Activated CD4-positive, alpha-beta T cell treated with anti-CD3 and anti-CD28 coated beads for 36 hours (primary cell): ENCODE measurements around the gene RNF5. TPM values are rescaled to one million over a fixed set of nuclear protein-coding genes. Genes with fewer than 3 reads are reported as not detected.

Experiments
- ATAC-seq: fragments of 200-7000 bp; cut with Tn5 transposase; one replicate; pipeline ENCODE4 v1.10.0; 2021; ENCODE audit warnings: mild to moderate bottlenecking, moderate library complexity
- CTCF ChIA-PET: fragments of 350-600 bp; sonication (Branson Sonifier 250); formaldehyde crosslinking; loops from one replicate; lab custom pipeline; 2021; ENCODE audit warnings: antibody characterized with exemption; lab: Charles Lee
- POLR2A ChIA-PET: fragments of 350-600 bp; sonication (Branson Sonifier 250); formaldehyde crosslinking; loops from one replicate; lab custom pipeline; 2021; ENCODE audit warnings: antibody characterized with exemption, inconsistent platforms; lab: Charles Lee
- DNase-seq: peaks from one replicate; pipeline ENCODE4 v3.0.0-alpha.2; 2020
- H3K27ac Mint-ChIP-seq: one replicate; pipeline ENCODE4 v1.8.0; 2021; ENCODE audit warnings: mixed read lengths
- H3K27me3 Mint-ChIP-seq: one replicate; pipeline ENCODE4 v1.8.0; 2021; ENCODE audit warnings: mixed read lengths
- H3K36me3 Mint-ChIP-seq: one replicate; pipeline ENCODE4 v1.8.0; 2021; ENCODE audit warnings: low read depth, mixed read lengths
- H3K4me1 Mint-ChIP-seq: one replicate; pipeline ENCODE4 v1.8.0; 2021; ENCODE audit warnings: mixed read lengths
- H3K4me3 Mint-ChIP-seq: one replicate; pipeline ENCODE4 v1.8.0; 2021; ENCODE audit warnings: mild to moderate bottlenecking, moderate library complexity, mixed read lengths
- H3K9me3 Mint-ChIP-seq: one replicate; pipeline ENCODE4 v1.8.0; 2021; ENCODE audit warnings: low read depth, mixed read lengths
- intact Hi-C, 2 experiments: fragments of 100-400 bp; cut with DNase I in 1 of 2; cut with micrococcal nuclease in 1 of 2; formaldehyde crosslinking; loops; one replicate each; pipeline versions ENCODE4 v1.14.2 to v1.15.1; 2022 to 2024; cut with DNase I, micrococcal nuclease
- total RNA-seq, 2 experiments: library from RNA; stranded (reverse); gene quantifications; one replicate each; pipeline ENCODE4 v1.2.3, GENCODE V29; 2021

Gene RNF5
- total RNA-seq, 2 experiments from 2014 or later = 51.7 to 65.6 TPM

DNA sequence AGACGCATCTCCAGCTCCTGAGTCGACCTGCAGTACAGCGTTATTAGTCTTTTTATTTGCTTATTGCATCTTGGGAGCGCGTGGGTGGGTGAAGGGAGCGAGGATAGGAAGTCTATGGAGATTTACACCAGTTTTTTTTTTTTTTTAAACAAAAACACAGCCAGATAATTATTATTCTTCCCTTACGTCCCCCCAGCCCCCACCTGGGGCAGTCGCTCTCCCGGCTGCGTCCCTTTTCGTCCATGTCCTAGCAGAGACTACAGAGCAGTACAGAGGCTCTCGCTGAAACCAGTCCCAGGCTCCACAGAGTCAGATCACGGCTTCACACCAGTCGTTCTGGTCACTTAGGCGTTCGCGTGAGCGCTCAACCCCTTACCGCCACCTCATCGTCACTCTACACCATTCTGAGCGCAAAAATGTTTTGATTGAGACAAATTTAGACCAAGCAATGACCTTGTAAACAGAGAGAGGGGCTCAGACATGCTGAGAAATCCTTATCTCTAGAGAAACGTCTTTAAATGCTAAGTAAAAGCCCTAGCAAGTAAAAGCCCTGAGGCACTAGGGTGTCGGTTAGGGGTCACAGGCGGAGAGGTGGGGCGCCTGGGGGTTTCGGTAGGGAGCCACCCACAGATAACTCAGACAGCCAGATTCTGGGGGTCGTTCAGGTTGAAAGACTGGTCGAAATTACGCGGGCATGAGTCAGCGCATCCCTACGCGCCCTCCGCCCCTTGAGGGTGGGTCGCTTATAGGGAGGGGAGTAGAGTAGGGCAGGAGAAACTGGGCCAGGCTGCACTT is 25.2 kb upstream of the RNF5 start:
- no peak for ATAC-seq
- Mint-ChIP-seq H3K9me3 (no peaks in the 10 kb centered on the region), H3K4me3 (peak overlapping the region; percentile 91), H3K27me3 (peaks cover 16% of the 10 kb centered on the region), H3K4me1 (peaks cover 54% of the 10 kb centered on the region), H3K27ac (peak overlapping the region; percentile 32), H3K36me3 (peaks cover 13% of the 10 kb centered on the region)
- ChIA-PET POLR2A (no interaction called here), CTCF (interaction anchor here (1.2 to 1.3 kb wide), 4 partner anchors 21 to 92 kb away, joined by 3 to 5 read pairs (median 3); no protein-coding TSS in a partner anchor)
- intact Hi-C loops = loop anchor here in 1 of 2 experiments (10.0 kb wide), 1 partner anchor 108 kb away; no protein-coding TSS in a partner anchor
- DNase-seq = peak; percentile 24

GRCh38 chr6:32153564-32154513 is 24.4 kb upstream of the RNF5 start, which contains the start of gene PPT2:
TSS of gene PPT2 (plus strand) at chr6:32154141. CDS start at chr6:32154595, 454 bp downstream.
- intact Hi-C loops = loop anchor here (1.0 to 10.0 kb wide), 9 partner anchors 23 to 195 kb away; partner anchors contain the start of genes FKBPL (in 2 of the 2), AGPAT1 (in 1 of the 2) and SKIC2 (in 1 of the 2)
- peak within 1 kb of the TSS; percentile 92 for H3K27ac Mint-ChIP-seq
- peak within 1 kb of the TSS; percentile 91 for H3K4me3 Mint-ChIP-seq
- ATAC-seq (peak; percentile 76), DNase-seq (peak; percentile 88)
- POLR2A ChIA-PET = no interaction called here
- H3K36me3 Mint-ChIP-seq = peaks cover 19% of the 10 kb centered on the region
- CTCF ChIA-PET = interaction anchor here (0.6 to 1.2 kb wide), 4 partner anchors 25 to 40 kb away, joined by 3 to 6 read pairs (median 3); no protein-coding TSS in a partner anchor
- H3K9me3 Mint-ChIP-seq = no peaks in the 10 kb centered on the region
- peaks cover 45% of the 10 kb centered on the region for H3K4me1 Mint-ChIP-seq
- H3K27me3 Mint-ChIP-seq = peaks cover 11% of the 10 kb centered on the region

DNA sequence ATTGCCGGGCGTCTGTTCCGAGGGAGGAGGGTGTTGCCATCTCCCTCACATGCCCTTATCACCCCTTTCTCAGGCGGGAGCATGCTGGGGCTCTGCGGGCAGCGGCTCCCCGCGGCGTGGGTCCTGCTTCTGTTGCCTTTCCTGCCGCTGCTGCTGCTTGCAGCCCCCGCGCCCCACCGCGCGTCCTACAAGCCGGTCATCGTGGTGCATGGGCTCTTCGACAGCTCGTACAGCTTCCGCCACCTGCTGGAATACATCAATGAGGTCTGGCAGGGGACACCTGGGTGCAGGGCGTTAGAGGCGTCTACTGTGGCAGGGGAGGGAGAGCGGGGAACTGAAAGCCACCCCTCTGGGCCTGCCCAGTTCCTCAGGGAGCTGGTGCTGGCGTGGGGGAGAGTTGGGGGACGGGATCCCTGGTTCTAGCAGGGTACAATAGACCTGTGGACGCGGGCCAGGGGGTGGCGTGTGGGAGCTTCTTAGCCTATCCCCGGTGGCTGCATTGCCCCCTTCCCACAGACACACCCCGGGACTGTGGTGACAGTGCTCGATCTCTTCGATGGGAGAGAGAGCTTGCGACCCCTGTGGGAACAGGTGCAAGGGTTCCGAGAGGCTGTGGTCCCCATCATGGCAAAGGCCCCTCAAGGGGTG is 23.6 kb upstream of the RNF5 start:
- Mint-ChIP-seq H3K36me3 (peaks cover 19% of the 10 kb centered on the region), H3K4me1 (peaks cover 41% of the 10 kb centered on the region), H3K4me3 (peak overlapping the region; percentile 91), H3K9me3 (no peaks in the 10 kb centered on the region), H3K27ac (peak overlapping the region; percentile 92), H3K27me3 (peaks cover 11% of the 10 kb centered on the region)
- ChIA-PET POLR2A (no interaction called here), CTCF (interaction anchor here (0.5 to 1.1 kb wide), 4 partner anchors 36 to 44 kb away, joined by 3 to 6 read pairs (median 3); no protein-coding TSS in a partner anchor)
- DNase-seq = peak; percentile 80
- peak; percentile 75 for ATAC-seq
- intact Hi-C loops = loop anchor here (1.0 to 10.0 kb wide), 9 partner anchors 22 to 195 kb away; partner anchors contain the start of genes FKBPL (in 2 of the 2), AGPAT1 (in 1 of the 2) and SKIC2 (in 1 of the 2)

GRCh38 chr6:32156891-32157290 is 21.3 kb upstream of the RNF5 start:
- CTCF ChIA-PET = no interaction called here
- intact Hi-C loops = loop anchor here in 1 of 2 experiments (10.0 kb wide), 1 partner anchor 112 kb away; no protein-coding TSS in a partner anchor
- Mint-ChIP-seq H3K36me3 (peaks cover 19% of the 10 kb centered on the region), H3K4me3 (no peak overlapping the region), H3K27ac (no peak overlapping the region), H3K4me1 (peaks cover 27% of the 10 kb centered on the region), H3K9me3 (no peaks in the 10 kb centered on the region), H3K27me3 (no peaks in the 10 kb centered on the region)
- ATAC-seq (no peak), DNase-seq (no peak)
- POLR2A ChIA-PET = interaction anchor here (0.7 kb wide), 1 partner anchor 446 kb away, joined by 3 read pairs; no protein-coding TSS in a partner anchor

GRCh38 chr6:32158052-32158451 is 20.2 kb upstream of the RNF5 start:
- no peak overlapping the region for H3K27ac Mint-ChIP-seq
- peaks cover 20% of the 10 kb centered on the region for H3K36me3 Mint-ChIP-seq
- no peak for DNase-seq
- no peaks in the 10 kb centered on the region for H3K9me3 Mint-ChIP-seq
- ATAC-seq = no peak
- POLR2A ChIA-PET = no interaction called here
- H3K27me3 Mint-ChIP-seq = no peaks in the 10 kb centered on the region
- no peak overlapping the region for H3K4me3 Mint-ChIP-seq
- intact Hi-C loops = loop anchor here in 1 of 2 experiments (10.0 kb wide), 1 partner anchor 113 kb away; no protein-coding TSS in a partner anchor
- H3K4me1 Mint-ChIP-seq = peaks cover 16% of the 10 kb centered on the region
- CTCF ChIA-PET = interaction anchor here (0.6 kb wide), 1 partner anchor 843 kb away, joined by 4 read pairs; no protein-coding TSS in a partner anchor

GRCh38 chr6:32163559-32164258 is 14.5 kb upstream of the RNF5 start:
- Mint-ChIP-seq H3K27me3 (no peaks in the 10 kb centered on the region), H3K9me3 (no peaks in the 10 kb centered on the region), H3K4me1 (no peaks in the 10 kb centered on the region), H3K4me3 (no peak overlapping the region), H3K36me3 (peaks cover 20% of the 10 kb centered on the region), H3K27ac (no peak overlapping the region)
- intact Hi-C loops = no loop called here
- DNase-seq (no peak), ATAC-seq (no peak)
- CTCF ChIA-PET = no interaction called here
- POLR2A ChIA-PET = interaction anchor here (0.6 kb wide), 1 partner anchor 425 kb away, joined by 4 read pairs; no protein-coding TSS in a partner anchor

DNA sequence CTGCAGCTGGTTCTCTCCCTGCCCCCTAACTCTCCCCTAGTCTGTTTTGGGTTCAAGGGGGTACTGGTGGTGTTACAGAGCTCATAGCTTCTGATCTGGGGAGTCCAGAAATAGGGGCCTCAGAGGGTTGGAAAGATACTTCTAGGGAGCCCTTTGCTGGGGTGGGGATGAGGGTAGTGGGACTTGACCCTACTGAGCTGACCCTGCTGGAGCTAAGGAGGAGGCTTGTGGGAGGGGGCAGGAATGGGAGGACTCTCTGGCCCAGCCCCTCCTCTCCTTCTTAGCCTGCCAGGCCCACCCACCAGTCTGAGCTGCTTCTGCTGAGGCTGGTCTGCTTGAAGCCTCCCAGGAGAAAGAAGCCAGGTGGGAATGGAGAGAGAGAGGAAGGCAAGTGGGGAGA is 13.9 kb upstream of the RNF5 start, which contains the start of gene EGFL8:
EGFL8 (plus strand) TSS at position 301 of the 400 bp plus-strand sequence. CDS start 1,571 bp downstream, outside the sequence.
- Mint-ChIP-seq H3K9me3 (no peaks in the 10 kb centered on the region), H3K4me3 (no peak within 1 kb of the TSS), H3K27ac (no peak within 1 kb of the TSS), H3K4me1 (no peaks in the 10 kb centered on the region), H3K27me3 (no peaks in the 10 kb centered on the region), H3K36me3 (peaks cover 25% of the 10 kb centered on the region)
- CTCF ChIA-PET = no interaction called here
- intact Hi-C loops = no loop called here
- POLR2A ChIA-PET = interaction anchor here (0.6 kb wide), 1 partner anchor 425 kb away, joined by 4 read pairs; no protein-coding TSS in a partner anchor
- ATAC-seq = no peak
- no peak for DNase-seq

- Mint-ChIP-seq H3K36me3 (peaks cover 35% of the 10 kb centered on the region), H3K4me1 (no peaks in the 10 kb centered on the region), H3K4me3 (no peak overlapping the region), H3K27ac (no peak overlapping the region), H3K27me3 (no peaks in the 10 kb centered on the region), H3K9me3 (no peaks in the 10 kb centered on the region)
- DNase-seq (no peak), ATAC-seq (no peak)
- POLR2A ChIA-PET = no interaction called here
- CTCF ChIA-PET = no interaction called here
- intact Hi-C loops = no loop called here
These were observed 11.7 kb upstream of the RNF5 start for GRCh38 chr6:32166411-32167061.

- H3K4me3 Mint-ChIP-seq = no peak overlapping the region
- DNase-seq (no peak), ATAC-seq (no peak)
- intact Hi-C loops = no loop called here
- H3K36me3 Mint-ChIP-seq = peaks cover 35% of the 10 kb centered on the region
- H3K27me3 Mint-ChIP-seq = no peaks in the 10 kb centered on the region
- H3K4me1 Mint-ChIP-seq = no peaks in the 10 kb centered on the region
- ChIA-PET CTCF (interaction anchor here (2.2 kb wide), 1 partner anchor 49 kb away, joined by 6 read pairs; no protein-coding TSS in a partner anchor), POLR2A (no interaction called here)
- no peak overlapping the region for H3K27ac Mint-ChIP-seq
- H3K9me3 Mint-ChIP-seq = no peaks in the 10 kb centered on the region
These were observed 10.9 kb upstream of the RNF5 start for GRCh38 chr6:32167154-32167760.
